K562 (cell line): Measurements from ENCODE around the gene NDUFV2. TPM values are rescaled to one million over a fixed set of nuclear protein-coding genes. Genes with fewer than 3 reads are reported as not detected.

Source experiments
- ATAC-seq: fragments of 200-7000 bp; cut with Tn5 transposase; 3 replicates; pipeline ENCODE4 v1.9.1; 2020; ENCODE audit warnings: moderate library complexity
- BruUV-seq: library from RNA; stranded (reverse); fragments of 400-500 nt; replicated peaks from 2 replicates; lab custom pipeline; 2021; lab: Mats Ljungman, UMichigan
- CTCF ChIA-PET: fragments of 300-600 bp; formaldehyde crosslinking; extraction: SDS; loops from one replicate; lab custom pipeline; 2021; ENCODE audit warnings: low intra/inter-chr PET ratio; lab: Yijun Ruan, JAX
- POLR2A ChIA-PET: fragments of 300-600, 350-650 bp; sonication (Branson Sonifier 250); formaldehyde crosslinking; extraction: SDS; loops from one replicate; lab custom pipeline; 2021; ENCODE audit warnings: antibody characterized with exemption, inconsistent platforms; lab: Yijun Ruan, JAX
- DNase-seq, 4 experiments: peaks; one replicate each; pipeline versions ENCODE4 v3.0.0 to v3.0.0-alpha.2; 2011 to 2018; ENCODE audit warnings: low spot score in 3 of 4, mixed read lengths in 3 of 4; ENCODE audit errors: extremely low read depth in 1 of 4
- FAIRE-seq: peaks from 2 replicates; lab custom pipeline; 2011; peaks lifted over from hg19 to GRCh38; lab: Jason Lieb, UNC
- H2AFZ ChIP-seq: 2 replicates; pipeline ENCODE4 v1.6.0; 2011; ENCODE audit warnings: low read depth, low read length, control low read depth, inconsistent platforms
- H3K27ac ChIP-seq: fragments of 200-600 bp; 3 replicates; pipeline ENCODE4 v1.8.0; 2011; ENCODE audit warnings: low read depth, mild to moderate bottlenecking, control low read depth, inconsistent platforms, low read length, moderate library complexity, mixed read lengths; ENCODE audit errors: extremely low read depth
- H3K27me3 ChIP-seq, 2 experiments: fragments of 300-600 bp in 1 of 2; 2 replicates in 1 of 2; 3 replicates in 1 of 2; pipeline versions ENCODE4 v1.6.0 to v1.8.0; 2011; ENCODE audit warnings: inconsistent platforms in 2 of 2, low read length in 2 of 2, mild to moderate bottlenecking in 1 of 2, mixed read lengths in 1 of 2, moderate library complexity in 1 of 2; ENCODE audit not compliant: control insufficient read depth in 2 of 2, insufficient read depth in 2 of 2
- H3K36me3 ChIP-seq: fragments of 300-600 bp; 3 replicates; pipeline ENCODE4 v1.8.0; 2011; ENCODE audit warnings: mild to moderate bottlenecking, low read length, inconsistent platforms; ENCODE audit not compliant: control insufficient read depth, insufficient read depth
- H3K4me1 ChIP-seq, 2 experiments: fragments of 200-600 bp in 1 of 2; replicated peaks in 1 of 2; 2 replicates in 1 of 2; 3 replicates in 1 of 2; pipeline versions ENCODE4 v1.5.1 to v1.8.0; 2011; ENCODE audit warnings: inconsistent platforms in 2 of 2, low read length in 2 of 2, mild to moderate bottlenecking in 1 of 2, mixed read lengths in 1 of 2, moderate library complexity in 1 of 2; ENCODE audit not compliant: control insufficient read depth in 2 of 2, insufficient read depth in 2 of 2
- H3K4me2 ChIP-seq: 2 replicates; pipeline ENCODE4 v1.6.1; 2011; ENCODE audit warnings: low read length, control low read depth, inconsistent platforms, mixed read lengths; ENCODE audit not compliant: insufficient read depth
- H3K4me3 ChIP-seq: fragments of 200-600 bp; sonication (generic), shearing (Covaris generic); 2 replicates; pipeline ENCODE4 v1.5.1; 2016; ENCODE audit warnings: control low read depth, inconsistent platforms
- H3K79me2 ChIP-seq: fragments of 200-600 bp; 3 replicates; pipeline ENCODE4 v1.8.0; 2011; ENCODE audit warnings: low read length, inconsistent platforms; ENCODE audit not compliant: control insufficient read depth, insufficient read depth
- H3K9ac ChIP-seq, 2 experiments: 2 replicates each; pipeline versions ENCODE4 v1.6.0 to v1.6.1; 2011; ENCODE audit warnings: low read depth in 2 of 2, low read length in 2 of 2, control low read depth in 1 of 2, inconsistent platforms in 1 of 2, mild to moderate bottlenecking in 1 of 2, mixed read lengths in 1 of 2; ENCODE audit not compliant: insufficient read depth in 1 of 2
- H3K9me1 ChIP-seq: one replicate; pipeline ENCODE4 v1.6.0; 2011; ENCODE audit warnings: inconsistent platforms, mild to moderate bottlenecking, low read length, moderate library complexity; ENCODE audit not compliant: control insufficient read depth, insufficient read depth
- H3K9me3 ChIP-seq: replicated peaks from 2 replicates; pipeline ENCODE4 v1.5.1; 2011; ENCODE audit warnings: low read depth, low read length, inconsistent platforms; ENCODE audit not compliant: control insufficient read depth, insufficient read depth
- H4K20me1 ChIP-seq: replicated peaks from 2 replicates; pipeline ENCODE4 v1.6.1; 2011; ENCODE audit warnings: low read length, inconsistent platforms, mixed read lengths; ENCODE audit not compliant: control insufficient read depth, insufficient read depth
- IRF2 ChIP-seq: sonication (generic); formaldehyde crosslinking; IDR thresholded peaks from 2 replicates; pipeline ENCODE4 v1.8.1; 2022; ENCODE audit warnings: mild to moderate bottlenecking, missing genetic modification reagents
- MTA3 ChIP-seq: fragments of 450-650 bp; formaldehyde crosslinking; IDR thresholded peaks from 2 replicates; pipeline ENCODE4 v1.6.1; 2017; ENCODE audit warnings: mild to moderate bottlenecking, borderline replicate concordance
- ZNF699 ChIP-seq: fragments of 250-450 bp; sonication (Bioruptor Pico); IDR thresholded peaks from 2 replicates; pipeline ENCODE4 v1.8.0; 2021; ENCODE audit warnings: mild to moderate bottlenecking, moderate library complexity; ENCODE audit not compliant: insufficient replicate concordance
- WGBS: fragments of 100-300 bp; shearing (Covaris generic); methylation state at CpG from one replicate; pipeline ENCODE4 v1.1.6; 2016; ENCODE audit warnings: low coverage, mixed read lengths; ENCODE audit not compliant: insufficient coverage; ENCODE audit errors: missing lambda C conversion rate; 5-methylcytosine and 5-hydroxymethylcytosine counted together
- in situ Hi-C: fragments of 300-500 bp; cut with MboI; formaldehyde crosslinking; loops from 4 replicates; pipeline ENCODE4 v1.15.0; 2018; ENCODE audit warnings: inconsistent platforms, mixed read lengths
- intact Hi-C: fragments of 100-400 bp; cut with micrococcal nuclease; formaldehyde crosslinking; loops from 2 replicates; pipeline ENCODE4 v1.14.2; 2022
- polyA plus RNA-seq, 8 experiments: library from polyadenylated mRNA; depleted of rRNA in 4 of 8; stranded (reverse) in 5 of 8; unstranded in 3 of 8; fragments of >200 nt; fragmentation: Nextera tagmentation in 2 of 8; fragmentation: Illumina TruSeq in 1 of 8; extraction: Ambion mirVana in 2 of 8; extraction: Trizol in 1 of 8; gene quantifications; 2 replicates each; pipeline versions ENCODE4 v1.2.1 to v1.2.3, GENCODE V29; 2011 to 2014; ENCODE audit warnings: inconsistent platforms in 1 of 8, missing spikeins in 1 of 8
- total RNA-seq, 7 experiments: library from RNA; depleted of rRNA in 6 of 7; stranded (reverse); fragments of >200 nt in 6 of 7; fragmentation: Illumina TruSeq in 2 of 7; extraction: Trizol in 2 of 7; gene quantifications; 2 replicates each; pipeline versions ENCODE4 v1.2.1 to v1.2.3, GENCODE V29; 2011 to 2021; ENCODE audit warnings: low replicate concordance in 1 of 7
- TF ChIP-seq, protein P1 (sequence below): fragments of 450-650 bp; IDR thresholded peaks from 2 replicates; pipeline ENCODE4 v1.7.1; 2018; ENCODE audit warnings: mild to moderate bottlenecking, low read depth; ENCODE audit not compliant: partially characterized antibody
- TF ChIP-seq, protein P2 (sequence below): conservative IDR thresholded peaks from 2 replicates; pipeline ENCODE4 v1.6.1; 2011; ENCODE audit warnings: low read depth, mild to moderate bottlenecking, low read length; ENCODE audit not compliant: control insufficient read depth
- TF ChIP-seq, protein P3 (sequence below): sonication (generic); IDR thresholded peaks from 2 replicates; pipeline ENCODE4 v1.6.1; 2016

NDUFV2 gene
- total and polyA plus RNA-seq, 9 of the 15 experiments (the other 6 are each of a cell fraction or from before 2014, with no cell fraction given), result 213 to 550 (median 384) TPM

DNA sequence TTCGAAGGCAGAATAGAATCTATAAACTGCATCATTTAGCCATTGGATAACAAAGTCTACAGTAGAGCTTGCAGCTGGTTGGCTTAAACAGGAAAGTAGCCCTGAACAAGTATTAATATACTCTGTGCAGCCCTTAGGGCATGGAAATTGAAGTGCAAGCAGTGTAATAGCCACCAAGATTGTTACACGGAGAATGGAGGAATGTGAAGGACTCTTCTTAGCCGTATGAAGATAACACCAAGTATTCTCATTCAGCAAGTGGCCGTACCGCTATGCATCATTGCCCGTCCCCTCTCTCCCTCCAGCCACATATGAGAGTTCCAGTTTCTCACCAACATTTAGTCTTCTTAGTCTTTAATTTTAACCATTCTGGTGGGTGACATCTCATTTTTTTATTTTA, 74.5 kb downstream of the NDUFV2 start:
- peaks cover 87% of the 10 kb centered on the region for H3K79me2 ChIP-seq
- H4K20me1 ChIP-seq, result no peaks in the 10 kb centered on the region
- intact Hi-C loops, result no loop called here
- H3K4me3 ChIP-seq, result no peak overlapping the region
- no TSS peak for BruUV-seq
- FAIRE-seq, result no peak
- H3K27me3 ChIP-seq, result no peaks in the 10 kb centered on the region
- 81% methylated on average over 6 of the region's 6 CpGs for WGBS
- H3K9me1 ChIP-seq, result no peaks in the 10 kb centered on the region
- in situ Hi-C loops, result no loop called here
- no peak overlapping the region for H3K27ac ChIP-seq
- H3K4me2 ChIP-seq, result no peak overlapping the region
- no peak overlapping the region for H2AFZ ChIP-seq
- POLR2A ChIA-PET, result no interaction called here
- peaks cover 6 to 8% of the 10 kb centered on the region in 2 experiments; a peak in 3 of 5 replicates for H3K4me1 ChIP-seq
- H3K9me3 ChIP-seq, result no peaks in the 10 kb centered on the region
- CTCF ChIA-PET, result no interaction called here
- TF ChIP-seq, protein P1, sequence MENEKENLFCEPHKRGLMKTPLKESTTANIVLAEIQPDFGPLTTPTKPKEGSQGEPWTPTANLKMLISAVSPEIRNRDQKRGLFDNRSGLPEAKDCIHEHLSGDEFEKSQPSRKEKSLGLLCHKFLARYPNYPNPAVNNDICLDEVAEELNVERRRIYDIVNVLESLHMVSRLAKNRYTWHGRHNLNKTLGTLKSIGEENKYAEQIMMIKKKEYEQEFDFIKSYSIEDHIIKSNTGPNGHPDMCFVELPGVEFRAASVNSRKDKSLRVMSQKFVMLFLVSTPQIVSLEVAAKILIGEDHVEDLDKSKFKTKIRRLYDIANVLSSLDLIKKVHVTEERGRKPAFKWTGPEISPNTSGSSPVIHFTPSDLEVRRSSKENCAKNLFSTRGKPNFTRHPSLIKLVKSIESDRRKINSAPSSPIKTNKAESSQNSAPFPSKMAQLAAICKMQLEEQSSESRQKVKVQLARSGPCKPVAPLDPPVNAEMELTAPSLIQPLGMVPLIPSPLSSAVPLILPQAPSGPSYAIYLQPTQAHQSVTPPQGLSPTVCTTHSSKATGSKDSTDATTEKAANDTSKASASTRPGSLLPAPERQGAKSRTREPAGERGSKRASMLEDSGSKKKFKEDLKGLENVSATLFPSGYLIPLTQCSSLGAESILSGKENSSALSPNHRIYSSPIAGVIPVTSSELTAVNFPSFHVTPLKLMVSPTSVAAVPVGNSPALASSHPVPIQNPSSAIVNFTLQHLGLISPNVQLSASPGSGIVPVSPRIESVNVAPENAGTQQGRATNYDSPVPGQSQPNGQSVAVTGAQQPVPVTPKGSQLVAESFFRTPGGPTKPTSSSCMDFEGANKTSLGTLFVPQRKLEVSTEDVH, result no peak
- TF ChIP-seq MTA3, result no peak
- TF ChIP-seq ZNF699, result no peak
- TF ChIP-seq, protein P2, sequence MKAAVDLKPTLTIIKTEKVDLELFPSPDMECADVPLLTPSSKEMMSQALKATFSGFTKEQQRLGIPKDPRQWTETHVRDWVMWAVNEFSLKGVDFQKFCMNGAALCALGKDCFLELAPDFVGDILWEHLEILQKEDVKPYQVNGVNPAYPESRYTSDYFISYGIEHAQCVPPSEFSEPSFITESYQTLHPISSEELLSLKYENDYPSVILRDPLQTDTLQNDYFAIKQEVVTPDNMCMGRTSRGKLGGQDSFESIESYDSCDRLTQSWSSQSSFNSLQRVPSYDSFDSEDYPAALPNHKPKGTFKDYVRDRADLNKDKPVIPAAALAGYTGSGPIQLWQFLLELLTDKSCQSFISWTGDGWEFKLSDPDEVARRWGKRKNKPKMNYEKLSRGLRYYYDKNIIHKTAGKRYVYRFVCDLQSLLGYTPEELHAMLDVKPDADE, result no peak
- TF ChIP-seq, protein P3, sequence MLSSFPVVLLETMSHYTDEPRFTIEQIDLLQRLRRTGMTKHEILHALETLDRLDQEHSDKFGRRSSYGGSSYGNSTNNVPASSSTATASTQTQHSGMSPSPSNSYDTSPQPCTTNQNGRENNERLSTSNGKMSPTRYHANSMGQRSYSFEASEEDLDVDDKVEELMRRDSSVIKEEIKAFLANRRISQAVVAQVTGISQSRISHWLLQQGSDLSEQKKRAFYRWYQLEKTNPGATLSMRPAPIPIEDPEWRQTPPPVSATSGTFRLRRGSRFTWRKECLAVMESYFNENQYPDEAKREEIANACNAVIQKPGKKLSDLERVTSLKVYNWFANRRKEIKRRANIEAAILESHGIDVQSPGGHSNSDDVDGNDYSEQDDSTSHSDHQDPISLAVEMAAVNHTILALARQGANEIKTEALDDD, result no peak
- TF ChIP-seq IRF2, result no peak
- ATAC-seq, result no peak
- H3K36me3 ChIP-seq, result no peaks in the 10 kb centered on the region
- no peak for DNase-seq
- H3K9ac ChIP-seq, result no peak overlapping the region
